GM19455 (cell line): ENCODE results near the gene GID8.

Experiments used
- ATAC-seq: cut with Tn5 transposase; IDR thresholded peaks from one replicate; pipeline ENCODE4 v1.9.1; 2021; ENCODE audit not compliant: unreplicated experiment

GID8 gene

DNA sequence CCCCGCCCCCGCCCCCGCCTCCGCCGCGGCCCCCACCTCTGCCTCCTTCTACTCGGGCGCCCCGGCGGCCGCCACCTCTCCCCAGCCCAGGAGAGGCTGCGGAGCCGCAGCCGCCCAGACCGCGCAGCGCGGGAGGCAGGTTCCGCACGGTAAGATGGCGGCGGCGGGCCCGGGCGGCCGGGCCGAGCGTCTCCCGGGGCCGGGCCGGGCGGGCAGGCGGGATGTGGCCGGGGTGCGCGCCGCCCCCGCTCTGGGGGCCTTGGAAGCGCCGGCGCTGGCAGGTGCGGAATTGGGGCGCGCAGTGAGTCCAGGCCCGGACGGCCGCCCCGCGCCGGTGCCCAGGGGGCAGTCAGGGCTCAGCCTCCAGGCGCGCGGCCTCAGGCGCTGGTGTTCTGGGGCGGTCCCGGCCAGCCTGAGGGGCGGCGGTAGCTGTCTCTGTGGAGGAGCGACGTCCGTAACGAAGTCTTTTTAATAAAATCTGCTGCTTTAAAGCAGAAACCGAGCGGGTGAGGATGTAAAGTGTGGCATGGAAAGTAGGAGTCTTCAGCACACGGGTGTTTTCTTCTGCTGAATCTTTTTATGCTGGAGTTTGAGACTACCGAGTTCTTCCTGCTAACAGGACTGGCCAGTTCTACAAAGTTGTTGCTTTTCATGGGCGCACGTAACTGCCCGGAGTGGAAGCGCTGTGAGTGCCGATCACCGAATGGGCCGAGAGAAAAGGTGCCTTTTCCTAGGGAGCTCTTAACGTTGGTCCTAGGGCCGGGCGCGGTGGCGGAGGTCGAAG is at the start of gene GID8:
TSS of gene GID8 (plus strand) at position 43 of the 784 bp plus-strand sequence. CDS start 3,356 bp downstream, outside the sequence.
- peak; percentile 42 for ATAC-seq

DNA sequence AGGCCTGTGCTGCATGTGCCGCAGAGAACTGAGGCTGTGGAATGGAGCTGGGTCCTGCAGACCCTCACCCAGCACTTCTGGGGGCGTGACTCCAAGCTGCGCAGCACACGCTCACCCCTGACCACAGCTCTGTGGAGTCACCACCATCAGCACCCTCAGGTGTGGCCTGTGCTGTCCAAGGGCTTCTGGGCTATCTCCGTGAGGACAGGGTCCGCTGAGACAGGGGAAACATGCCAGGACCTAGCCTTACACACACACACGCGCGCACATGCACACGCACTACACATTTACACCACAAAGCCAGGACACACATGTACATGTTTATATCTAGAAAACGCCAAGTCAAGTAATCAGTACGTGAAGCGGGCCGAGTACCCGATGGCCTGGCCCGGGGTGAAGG is 49.5 kb upstream of the GID8 start:
- no peak for ATAC-seq

DNA sequence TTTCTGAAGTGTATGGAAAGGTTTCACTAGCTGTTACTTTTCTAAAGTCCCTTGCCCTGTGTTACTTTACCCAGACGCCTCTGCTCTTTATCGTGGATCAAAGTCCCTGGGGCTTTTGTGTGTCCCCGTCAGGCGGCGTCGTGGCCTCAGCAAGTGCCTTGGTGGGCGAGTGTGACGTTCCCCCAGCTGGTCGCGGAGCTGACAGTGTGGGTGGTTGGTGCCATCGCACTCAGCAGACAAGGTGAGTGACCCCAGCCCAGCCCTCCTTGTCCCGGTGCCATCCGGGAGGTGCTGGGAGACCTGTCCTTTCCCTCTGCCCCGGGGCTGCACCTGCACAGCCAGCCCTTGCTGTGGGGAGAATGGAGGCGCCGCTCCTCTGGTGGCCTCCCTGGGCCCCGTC is 49.0 kb upstream of the GID8 start:
- no peak for ATAC-seq

DNA sequence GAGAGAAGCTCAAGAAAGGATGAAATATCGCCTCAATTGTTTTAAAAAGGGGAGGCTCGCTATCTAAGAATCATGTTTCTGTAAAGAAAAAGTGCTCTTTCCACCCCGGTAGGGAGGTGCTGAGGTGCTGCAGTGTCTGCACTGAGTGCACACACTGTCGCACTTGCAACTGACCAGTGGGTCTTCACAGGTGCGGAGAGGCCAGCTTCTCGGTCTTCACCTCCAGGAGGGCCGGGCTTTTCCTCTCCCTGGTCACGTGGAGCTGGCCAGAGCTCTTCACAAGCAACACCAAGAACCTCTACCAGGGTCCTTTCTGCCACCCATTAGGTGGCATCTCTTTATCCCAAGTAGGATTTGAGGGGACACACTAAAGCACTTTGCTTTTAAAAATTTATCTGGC is 48.5 kb upstream of the GID8 start:
- ATAC-seq, result no peak

DNA sequence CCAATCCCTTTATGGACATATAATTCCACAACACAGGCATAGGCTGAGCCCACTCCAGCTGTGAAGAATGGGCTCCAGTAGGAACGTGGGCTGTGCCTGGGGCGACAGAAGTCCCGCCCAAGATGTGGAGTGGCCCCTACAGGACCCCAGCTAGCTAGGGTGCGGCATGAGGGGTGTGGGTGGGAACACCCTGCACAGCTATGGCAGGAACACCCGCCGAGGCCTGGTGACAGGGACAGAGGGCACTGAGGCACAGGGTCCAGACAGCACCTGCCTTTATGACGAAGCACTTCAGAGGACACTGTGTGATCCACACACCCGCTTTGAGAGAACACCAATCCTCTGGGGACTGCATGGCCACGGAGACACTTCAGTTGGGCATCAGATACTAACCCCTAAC is 48.1 kb upstream of the GID8 start:
- ATAC-seq, result no peak

DNA sequence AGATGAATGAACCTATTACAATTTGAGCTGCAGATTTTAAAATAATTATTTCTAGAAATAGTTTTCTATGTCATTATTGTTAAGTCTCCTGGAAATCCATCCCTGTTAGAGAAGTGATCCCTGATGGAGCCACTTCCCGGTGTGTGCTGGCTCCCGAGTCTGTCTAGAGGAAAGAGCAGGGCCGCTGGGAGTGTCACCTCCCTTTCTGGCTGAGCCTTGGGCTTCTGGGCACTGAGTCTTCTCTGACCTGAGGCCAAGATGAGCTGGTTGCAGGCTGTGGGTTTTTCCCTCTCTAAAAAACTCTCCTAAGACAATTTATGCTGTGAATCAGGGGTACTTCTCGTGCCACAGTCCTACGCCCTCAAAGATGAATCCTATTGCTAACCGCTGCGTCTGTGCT is 47.5 kb upstream of the GID8 start:
- ATAC-seq, result no peak

DNA sequence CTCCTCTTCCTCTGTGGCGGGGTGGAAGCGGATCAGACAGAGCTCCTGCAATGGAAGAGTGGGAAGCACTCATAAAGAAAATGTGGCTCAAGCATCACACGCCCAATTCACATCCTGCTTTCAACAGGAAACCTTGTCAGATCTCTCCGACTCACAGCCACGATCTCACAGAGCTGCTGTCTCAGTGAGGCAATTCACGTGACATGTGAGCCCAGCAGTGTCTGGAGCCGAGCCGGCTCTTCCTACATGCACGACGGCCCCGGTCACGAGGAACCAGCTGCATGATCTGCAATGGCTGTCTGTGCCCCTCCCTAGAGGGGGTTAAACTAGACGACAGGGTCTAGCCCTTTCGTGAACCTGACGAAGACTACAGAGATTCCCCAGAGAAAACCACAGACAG is 46.8 kb upstream of the GID8 start:
- ATAC-seq, result no peak

DNA sequence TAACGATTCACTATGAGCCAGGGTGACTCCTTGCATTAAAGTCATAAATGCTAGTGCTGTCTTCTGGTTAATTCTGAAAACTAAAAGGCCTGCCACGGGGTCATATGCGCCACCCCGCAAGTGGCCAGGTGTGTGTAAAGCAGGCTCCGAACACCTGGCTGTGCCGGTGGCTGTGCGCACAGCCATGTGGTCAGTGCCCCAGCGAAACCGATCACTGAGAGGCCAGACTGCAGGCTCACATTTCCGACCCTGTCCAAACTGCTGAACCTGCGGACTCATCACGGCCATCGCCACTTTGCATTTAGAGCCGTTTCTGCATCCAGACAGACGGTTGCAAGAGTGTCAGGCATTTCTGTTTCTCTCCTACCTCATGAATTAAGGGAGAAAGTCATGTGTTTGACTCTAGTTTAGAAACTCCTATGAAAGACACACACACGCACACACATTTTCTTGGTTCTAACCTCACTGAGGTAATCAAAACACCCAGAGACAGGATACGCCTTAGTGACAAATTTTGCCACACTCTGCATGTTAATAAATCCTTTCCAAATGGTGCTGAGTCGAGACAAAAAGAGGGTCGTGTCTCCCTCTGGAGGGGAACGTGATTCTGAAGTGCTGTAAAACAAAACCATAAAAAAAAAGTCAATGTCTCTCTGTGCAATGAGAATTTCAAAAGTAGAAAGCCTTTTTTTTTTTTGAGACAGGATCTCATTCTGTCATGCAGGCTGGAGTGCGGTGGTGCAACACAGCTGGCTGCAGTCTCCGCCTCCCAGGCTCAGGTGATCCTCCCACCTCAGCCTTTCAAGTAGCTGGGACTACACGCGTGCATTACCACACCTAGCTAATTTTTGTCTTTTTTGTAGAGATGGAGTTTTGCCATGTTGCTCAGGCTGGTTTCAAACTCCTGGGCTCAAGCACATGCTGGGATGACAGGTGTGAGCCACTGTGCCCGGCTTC is 45.3 kb upstream of the GID8 start:
- no peak for ATAC-seq

DNA sequence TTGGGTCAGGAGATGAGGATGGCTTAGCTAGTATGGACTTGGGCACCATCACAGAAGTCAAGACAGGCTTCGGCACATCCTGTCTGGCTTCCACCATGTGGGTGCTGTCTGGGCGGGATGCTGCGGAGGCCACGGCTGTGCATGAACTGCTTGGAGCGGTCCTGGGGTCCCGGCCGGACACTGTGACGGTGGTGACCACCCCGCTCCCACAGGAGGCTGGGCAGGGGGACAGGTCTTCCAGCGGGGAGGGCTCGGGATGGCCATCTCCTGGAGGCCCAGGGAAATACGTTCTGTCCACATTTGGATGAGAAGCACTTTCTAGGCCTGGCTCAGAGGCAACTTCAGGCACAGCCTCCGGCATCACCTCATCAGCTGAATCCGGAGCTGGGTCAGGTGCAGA is 44.2 kb upstream of the GID8 start:
- ATAC-seq, result no peak

DNA sequence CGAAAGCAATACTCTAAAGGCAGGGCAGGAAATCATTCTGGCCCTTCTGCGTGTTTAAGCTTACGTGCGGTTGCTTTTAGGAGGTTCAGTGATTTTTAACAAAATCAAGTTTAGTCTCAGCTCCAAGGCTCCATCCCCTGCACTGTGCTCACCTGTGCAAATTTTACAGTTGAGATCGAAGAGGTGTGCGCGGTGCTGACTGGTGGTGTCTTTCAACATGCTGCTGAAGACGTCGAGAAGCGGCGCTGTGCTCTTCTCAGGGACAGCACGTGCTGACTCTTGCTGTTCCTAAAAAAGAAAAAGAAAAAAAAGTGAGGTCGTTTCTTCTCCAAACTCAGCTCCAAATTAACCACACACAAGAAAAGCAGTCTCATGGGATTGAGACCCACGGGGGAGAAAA is 43.7 kb upstream of the GID8 start:
- no peak for ATAC-seq

DNA sequence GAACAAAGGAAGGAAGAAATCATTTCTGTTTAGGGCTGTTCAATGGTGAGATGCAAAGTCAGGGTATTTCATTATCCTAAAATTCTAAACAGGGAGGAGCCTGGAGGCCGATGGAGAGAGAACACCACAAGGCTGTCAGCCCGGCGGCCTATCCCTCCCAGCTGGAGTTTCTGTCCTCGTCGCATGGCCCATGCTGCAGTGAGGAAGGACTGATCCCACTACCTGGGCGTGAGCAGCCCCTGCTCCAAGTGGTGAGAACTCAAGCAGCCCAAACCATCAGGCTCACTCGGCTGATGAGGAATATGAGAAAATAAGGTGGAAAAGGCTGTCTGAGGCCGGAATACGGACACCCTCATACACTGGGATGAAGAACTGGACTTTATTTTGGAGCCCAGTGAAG is 42.4 kb upstream of the GID8 start:
- no peak for ATAC-seq

DNA sequence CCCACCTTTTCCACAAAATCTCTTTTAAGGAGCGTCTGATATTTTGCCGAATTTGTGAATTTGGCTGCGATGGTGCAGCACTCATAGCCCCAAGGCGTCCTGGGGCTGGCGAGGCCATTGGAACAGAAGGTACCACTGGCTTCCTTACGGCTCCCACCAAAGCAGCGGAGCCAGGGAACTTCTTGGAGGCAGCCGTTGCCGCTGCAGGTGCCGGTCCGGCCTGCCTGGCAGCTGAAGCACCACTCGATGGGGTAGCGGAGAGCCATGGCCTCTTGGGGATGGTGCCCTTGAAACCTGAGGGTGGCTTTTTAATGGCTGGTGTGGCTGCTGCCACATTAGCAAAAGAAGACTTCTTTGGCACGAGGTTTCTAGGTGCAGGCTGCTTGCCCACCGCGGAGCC is 41.4 kb upstream of the GID8 start:
- ATAC-seq, result no peak

DNA sequence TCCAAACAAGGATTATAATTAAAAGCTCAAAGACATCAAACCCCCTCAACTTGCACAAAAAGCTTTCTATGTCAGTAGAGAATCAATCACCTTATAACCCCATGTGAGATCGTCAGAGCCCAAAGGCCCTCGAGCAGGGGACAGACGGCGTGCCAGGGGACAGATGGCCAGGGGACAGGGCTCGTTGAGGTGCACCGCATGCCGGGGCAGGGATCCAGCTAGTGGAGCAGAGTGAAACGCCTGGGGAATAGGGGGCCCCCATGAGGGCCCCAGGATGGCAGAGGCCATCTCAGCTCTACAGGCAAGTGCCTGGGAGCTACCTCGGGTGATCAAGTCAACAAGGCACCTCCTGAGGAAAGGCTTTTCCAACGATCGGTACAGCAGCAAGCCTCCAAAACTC is 40.3 kb upstream of the GID8 start:
- ATAC-seq, result no peak

DNA sequence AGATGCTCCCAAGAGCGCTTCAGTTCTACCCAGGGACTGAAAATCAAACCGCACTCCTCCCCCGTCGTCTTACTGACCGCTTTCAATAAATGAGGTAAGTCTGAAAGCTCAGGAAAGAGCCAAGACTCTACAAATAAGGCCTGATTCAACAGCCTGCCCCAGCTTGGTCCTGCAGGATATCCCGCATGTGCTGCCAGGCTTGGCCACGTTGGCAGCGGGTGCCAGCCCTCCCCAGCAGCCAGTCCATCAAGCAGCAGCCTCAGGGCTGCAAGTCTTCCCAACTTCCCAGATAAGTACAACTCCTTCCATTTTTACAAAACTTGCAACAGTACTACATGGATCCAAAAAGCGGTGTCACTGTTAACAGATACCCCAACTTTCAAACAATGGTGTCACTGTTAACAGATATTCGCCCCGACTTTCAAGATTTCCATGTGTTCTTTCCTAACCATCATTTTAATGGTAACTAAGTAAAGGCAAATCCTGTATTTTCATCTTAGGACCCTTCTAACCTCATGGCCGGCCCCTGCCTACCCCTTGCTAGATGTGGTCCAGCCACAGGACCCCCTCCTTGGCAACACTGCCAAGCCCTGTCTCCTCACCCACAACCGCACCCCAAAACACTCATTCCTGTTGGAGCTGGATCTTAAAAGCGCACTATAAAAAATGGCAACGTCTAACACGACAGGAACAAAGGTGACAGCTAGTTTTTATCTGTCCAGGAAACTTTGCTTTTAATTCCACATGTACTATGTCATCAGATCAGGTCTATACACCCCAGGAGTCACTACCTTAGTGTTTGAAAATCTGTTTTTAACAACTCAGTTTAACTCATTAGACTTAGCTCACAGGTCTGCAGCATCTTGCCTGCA is 39.6 kb upstream of the GID8 start:
- ATAC-seq, result no peak

DNA sequence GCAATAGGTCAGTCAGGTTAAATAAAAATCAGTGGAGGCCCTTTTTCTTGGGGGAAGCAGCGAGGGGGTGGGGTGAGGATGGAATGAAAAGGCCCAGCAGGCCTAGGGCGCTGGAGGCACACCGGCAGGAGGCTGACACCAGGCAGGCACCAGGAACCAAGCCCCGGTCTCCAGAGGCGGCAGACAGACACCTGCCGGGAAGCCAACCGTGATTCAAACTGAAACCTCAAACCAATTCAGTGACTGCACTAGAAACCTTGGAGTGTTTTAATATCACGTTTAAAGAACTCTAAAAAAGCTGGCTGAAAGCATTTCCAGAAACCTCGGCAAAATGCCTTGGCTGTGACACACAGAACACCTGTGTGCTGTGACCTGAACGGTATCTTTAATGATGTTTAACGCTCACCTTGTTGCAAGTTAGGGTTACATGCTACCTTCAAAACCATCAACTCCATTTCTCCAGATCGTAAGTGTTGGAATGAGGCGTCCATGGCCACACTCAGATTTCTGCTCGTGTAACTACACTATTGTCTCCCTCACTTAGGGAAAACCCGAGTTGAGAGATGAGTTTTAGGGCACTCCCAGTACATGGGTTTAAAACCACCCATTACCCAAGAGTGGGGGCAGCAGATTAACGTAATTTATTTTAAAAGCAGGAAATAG is 38.8 kb upstream of the GID8 start:
- no peak for ATAC-seq

DNA sequence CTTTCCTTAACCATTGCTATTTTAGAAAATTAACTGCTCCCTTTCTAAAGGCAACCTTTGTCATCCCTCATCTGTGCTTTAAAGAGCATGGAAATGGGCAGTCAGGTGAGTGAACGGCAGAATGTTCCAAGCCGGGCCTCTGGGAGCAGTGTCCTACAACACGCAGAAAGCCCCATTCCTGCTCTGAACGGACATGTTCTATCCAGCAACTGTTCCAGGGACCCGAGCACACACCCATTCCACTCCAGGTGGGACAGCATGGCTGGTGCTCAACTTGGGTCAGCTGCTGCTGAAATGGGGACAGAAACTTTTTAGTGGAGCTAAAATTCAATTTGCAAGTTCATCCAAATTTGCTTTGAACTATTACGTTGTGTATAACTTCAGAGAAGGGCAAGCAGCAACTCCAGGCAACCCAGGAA is 38.3 kb upstream of the GID8 start:
- peak; percentile 9 for ATAC-seq

DNA sequence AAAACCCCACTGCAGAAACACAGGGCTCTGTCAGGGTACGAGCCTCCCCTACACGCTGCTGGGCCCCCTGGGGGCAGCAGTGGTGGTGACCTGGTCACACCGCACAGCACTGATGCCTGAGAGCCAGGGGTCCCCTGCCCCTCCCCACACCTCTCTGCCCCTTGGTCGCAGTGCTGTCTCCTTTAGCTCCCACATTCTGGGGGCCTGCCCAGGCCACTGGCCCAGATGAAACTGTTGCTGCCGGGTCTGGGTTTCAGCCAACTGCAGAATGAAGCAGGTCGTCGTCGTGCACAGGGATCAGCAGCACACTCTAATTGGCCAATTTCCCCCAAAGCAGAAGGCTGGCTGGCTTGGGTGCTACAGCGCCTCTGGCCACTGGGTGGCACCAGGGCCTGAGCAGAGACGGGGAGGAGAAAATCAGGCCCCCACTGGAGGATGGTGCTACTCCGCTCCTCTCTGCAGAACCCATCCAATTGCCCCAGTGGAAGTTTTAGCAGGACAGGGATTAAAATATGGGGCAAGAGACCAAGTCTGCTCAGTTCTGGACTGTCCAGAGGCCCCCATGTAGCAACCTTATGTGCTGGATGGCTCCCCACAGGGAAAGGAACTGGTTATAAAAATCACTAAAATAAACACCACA is 37.8 kb upstream of the GID8 start:
- ATAC-seq, result peak; percentile 76

DNA sequence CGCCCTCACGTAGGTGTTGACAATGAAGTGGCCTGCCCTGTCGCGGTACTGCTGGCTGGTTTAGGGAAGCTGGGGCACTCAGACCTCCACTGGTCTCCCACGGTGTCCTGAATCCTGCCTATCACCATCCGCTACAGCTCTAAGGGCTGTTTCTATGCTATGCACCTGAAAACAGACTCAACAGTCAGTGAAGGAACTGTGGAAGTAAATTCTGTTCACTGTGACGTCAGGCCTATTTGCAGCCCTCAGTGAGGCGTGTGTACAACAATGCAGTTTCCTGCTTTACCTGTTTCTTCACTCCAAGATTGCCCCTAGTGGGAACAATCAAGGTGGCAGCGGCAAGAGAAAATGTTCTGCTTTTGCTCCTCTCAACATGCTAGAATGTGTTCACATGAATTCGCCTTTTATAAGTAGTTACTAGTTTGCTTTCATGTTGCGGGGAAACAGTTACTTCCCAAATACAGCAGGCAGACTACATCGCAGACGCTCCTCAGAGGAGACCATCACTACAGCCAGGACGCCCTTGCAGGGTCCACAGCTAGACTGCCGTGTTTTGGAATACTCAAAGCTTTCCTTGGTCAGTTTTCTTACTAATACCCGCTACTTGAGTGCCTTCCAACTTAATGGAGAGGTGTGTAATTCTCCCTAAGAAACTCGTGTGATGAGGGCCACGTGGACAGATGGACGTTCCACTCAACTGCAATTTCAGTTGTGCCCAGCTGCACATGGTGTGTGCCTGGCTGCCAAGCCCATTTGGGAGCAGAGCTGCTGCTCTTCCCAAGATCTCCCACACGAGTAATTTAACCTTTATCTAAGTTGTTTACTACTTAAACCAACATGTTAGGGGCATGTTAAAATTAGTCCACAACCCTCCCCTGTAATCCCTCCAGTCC is 37.0 kb upstream of the GID8 start:
- ATAC-seq, result peak; percentile 23

DNA sequence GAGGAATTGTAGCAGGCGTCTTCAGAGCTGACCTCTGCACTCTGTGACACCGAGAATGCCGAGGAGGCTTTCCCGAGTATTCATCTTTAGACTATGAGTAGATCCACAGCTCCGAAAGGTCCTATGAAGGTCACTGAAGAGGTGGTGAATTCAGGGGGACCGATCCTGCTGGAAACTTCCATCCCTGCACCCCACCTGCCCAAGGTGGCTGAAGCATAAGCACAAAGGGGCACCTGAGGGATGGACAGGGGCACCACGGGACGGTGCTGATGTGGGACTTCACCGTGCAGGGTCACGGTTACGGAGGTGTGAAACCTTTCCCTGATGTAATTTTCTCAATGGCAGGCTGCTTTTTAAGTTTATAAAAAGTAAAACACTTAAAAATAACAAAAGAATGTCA is 36.1 kb upstream of the GID8 start:
- no peak for ATAC-seq
